Endothelial cell (in vitro differentiated cells): ENCODE measurements around the gene SPACA6. TPM values are rescaled to one million over a fixed set of nuclear protein-coding genes. Genes with fewer than 3 reads are reported as not detected.

Experiments
- DNase-seq: peaks from one replicate; pipeline ENCODE4 v3.0.0; 2021; ENCODE audit warnings: low spot score
- H3K27ac Mint-ChIP-seq: one replicate; pipeline ENCODE4 v1.8.0; 2021; ENCODE audit warnings: mixed read lengths, inconsistent platforms; ENCODE audit not compliant: unreplicated experiment
- H3K27me3 Mint-ChIP-seq: one replicate; pipeline ENCODE4 v1.8.0; 2021; ENCODE audit warnings: mild to moderate bottlenecking, moderate library complexity, mixed read lengths, inconsistent platforms; ENCODE audit not compliant: unreplicated experiment
- H3K36me3 Mint-ChIP-seq: one replicate; pipeline ENCODE4 v1.8.0; 2021; ENCODE audit warnings: mild to moderate bottlenecking, low read depth, mixed read lengths, inconsistent platforms; ENCODE audit not compliant: unreplicated experiment
- H3K4me1 Mint-ChIP-seq: one replicate; pipeline ENCODE4 v1.8.0; 2021; ENCODE audit warnings: mild to moderate bottlenecking, mixed read lengths, inconsistent platforms; ENCODE audit not compliant: unreplicated experiment
- H3K4me3 Mint-ChIP-seq: one replicate; pipeline ENCODE4 v1.8.0; 2021; ENCODE audit warnings: mild to moderate bottlenecking, mixed read lengths, inconsistent platforms; ENCODE audit not compliant: unreplicated experiment
- H3K9me3 Mint-ChIP-seq: one replicate; pipeline ENCODE4 v1.8.0; 2021; ENCODE audit warnings: mixed read lengths, inconsistent platforms; ENCODE audit not compliant: unreplicated experiment
- CTCF ChIP-seq: fragments of 200-600 bp; sonication (generic); IDR thresholded peaks from one replicate; pipeline ENCODE4 v1.5.0; 2021; ENCODE audit warnings: antibody characterized with exemption; ENCODE audit not compliant: unreplicated experiment
- total RNA-seq: library from RNA; stranded (reverse); fragmentation: NEBNext Ultra II Directional; extraction: Animal tissue kit (Norgen Biotek cat#: 25700); gene quantifications from one replicate; pipeline ENCODE4 v1.2.1, GENCODE V29; 2021; ENCODE audit not compliant: unreplicated experiment

Gene SPACA6
- total RNA-seq, 1 donor from 2014 or later = 12.9 TPM

GRCh38 chr19:51691584-51692428 lies 1.3 kb upstream of the SPACA6 start:
- peaks cover 22% of the 10 kb centered on the region for H3K27me3 Mint-ChIP-seq
- H3K27ac Mint-ChIP-seq = peak overlapping the region; percentile 77
- H3K9me3 Mint-ChIP-seq = no peaks in the 10 kb centered on the region

GRCh38 chr19:51692468-51692867 lies 662 bp upstream of the SPACA6 start:
- TF ChIP-seq CTCF = no peak
- Mint-ChIP-seq H3K4me3 (no peak overlapping the region), H3K9me3 (no peaks in the 10 kb centered on the region), H3K4me1 (peaks cover 48% of the 10 kb centered on the region), H3K27ac (no peak overlapping the region), H3K27me3 (peaks cover 22% of the 10 kb centered on the region), H3K36me3 (peaks cover 44% of the 10 kb centered on the region)
- DNase-seq = no peak

More at GRCh38 chr19:51691584-51692428, 1.3 kb upstream of the SPACA6 start:
- H3K4me1 Mint-ChIP-seq = peaks cover 51% of the 10 kb centered on the region
- TF ChIP-seq CTCF = no peak
- H3K4me3 Mint-ChIP-seq = peak overlapping the region; percentile 86
- no peak for DNase-seq
- H3K36me3 Mint-ChIP-seq = peaks cover 38% of the 10 kb centered on the region

GRCh38 chr19:51693819-51694218 lies 689 bp downstream of the SPACA6 start:
- no peak for DNase-seq
- Mint-ChIP-seq H3K27me3 (peaks cover 17% of the 10 kb centered on the region), H3K4me1 (peaks cover 36% of the 10 kb centered on the region), H3K4me3 (peak overlapping the region; percentile 78), H3K27ac (peak overlapping the region; percentile 49), H3K36me3 (peaks cover 56% of the 10 kb centered on the region), H3K9me3 (no peaks in the 10 kb centered on the region)
- TF ChIP-seq CTCF = no peak

GRCh38 chr19:51694318-51695085 lies 1.4 kb downstream of the SPACA6 start:
- DNase-seq = no peak
- peaks cover 17% of the 10 kb centered on the region for H3K27me3 Mint-ChIP-seq
- H3K36me3 Mint-ChIP-seq = peaks cover 59% of the 10 kb centered on the region
- no peaks in the 10 kb centered on the region for H3K9me3 Mint-ChIP-seq
- no peak for TF ChIP-seq CTCF
- peak overlapping the region; percentile 78 for H3K4me3 Mint-ChIP-seq
- peak overlapping the region; percentile 49 for H3K27ac Mint-ChIP-seq
- H3K4me1 Mint-ChIP-seq = peaks cover 36% of the 10 kb centered on the region
